Measurements from ENCODE around the gene ADPRM.

The ADPRM gene

DNA sequence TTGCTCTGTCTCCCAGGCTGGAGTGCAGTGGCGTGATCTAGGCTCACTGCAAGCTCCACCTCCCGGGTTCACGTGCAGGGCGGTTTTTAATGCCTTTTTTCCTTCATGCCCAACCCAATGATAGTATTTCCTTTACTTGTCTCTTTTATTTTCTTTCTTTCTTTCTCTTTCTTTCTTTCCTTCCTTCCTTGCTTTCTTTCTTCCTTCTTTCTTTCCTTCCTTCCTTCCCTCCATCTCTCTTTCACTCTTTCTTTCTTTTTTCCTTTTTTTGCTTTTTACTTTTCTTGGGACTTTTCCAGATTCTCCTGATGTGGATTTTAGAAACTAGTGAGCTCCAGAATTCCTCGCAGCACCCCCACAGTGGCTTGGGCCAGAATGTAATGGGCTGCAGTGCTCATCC lies 43.4 kb upstream of the ADPRM start:
- H3K27ac ChIP-seq = no peak overlapping the region
- TF ChIP-seq CTCF (conservative IDR thresholded peaks at IDR 0.05) = no peak

GRCh38 chr17:10657148-10657547 lies 40.2 kb upstream of the ADPRM start, which contains the start of gene MYH3:
MYH3 (minus strand) TSS chr17:10657309; CDS start chr17:10655064, 2,245 bp downstream.
- H3K27ac ChIP-seq = no peak within 1 kb of the TSS
- no peak for TF ChIP-seq CTCF (conservative IDR thresholded peaks at IDR 0.05)

DNA sequence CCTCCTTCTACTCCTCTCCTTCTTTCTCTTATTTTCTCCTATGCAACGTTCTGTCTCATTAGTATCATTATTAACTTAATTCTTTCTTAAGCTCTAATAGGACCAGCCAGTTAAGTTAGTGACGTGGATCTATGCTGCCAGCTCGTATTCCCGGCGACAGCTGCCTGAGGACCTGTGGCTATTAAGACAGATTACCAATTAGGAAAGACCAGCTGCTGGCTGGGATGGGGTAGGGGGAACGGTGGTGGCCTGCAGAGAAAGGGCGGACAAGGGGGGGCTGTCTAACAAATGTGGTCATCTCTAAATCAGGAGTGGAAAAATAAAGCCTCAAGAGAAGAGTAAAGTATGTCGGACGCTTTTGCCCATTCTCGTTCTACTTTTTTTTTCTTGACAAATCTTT lies 39.5 kb upstream of the ADPRM start:
- H3K27ac ChIP-seq = no peak overlapping the region
- TF ChIP-seq CTCF (conservative IDR thresholded peaks at IDR 0.05) = no peak

- H3K27ac ChIP-seq = no peak overlapping the region
- no peak for TF ChIP-seq CTCF (conservative IDR thresholded peaks at IDR 0.05)
These were observed 36.0 kb upstream of the ADPRM start for GRCh38 chr17:10661437-10661836.

- H3K27ac ChIP-seq = no peak overlapping the region
- TF ChIP-seq CTCF (conservative IDR thresholded peaks at IDR 0.05) = no peak
These were observed 34.2 kb upstream of the ADPRM start for GRCh38 chr17:10663231-10663630.

DNA sequence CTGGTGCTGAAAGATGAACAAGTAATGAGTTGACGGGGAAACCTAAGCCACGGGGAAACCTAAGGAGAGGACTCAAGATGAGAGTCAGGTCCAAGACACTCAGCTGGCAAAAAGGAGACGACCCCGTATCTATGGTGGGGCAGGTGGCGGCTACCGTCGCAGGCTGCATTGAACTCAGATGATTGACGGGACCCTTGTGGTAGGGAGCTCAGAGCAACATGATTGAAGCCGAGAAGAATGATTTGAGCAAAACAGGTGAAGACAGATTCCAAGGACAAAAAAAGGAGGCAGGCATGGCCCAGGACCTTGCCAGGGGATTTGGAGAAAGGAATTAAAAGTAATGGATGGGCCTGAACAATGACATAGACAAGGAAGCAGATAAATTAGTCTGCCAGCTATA lies 32.8 kb upstream of the ADPRM start:
- no peak overlapping the region for H3K27ac ChIP-seq

DNA sequence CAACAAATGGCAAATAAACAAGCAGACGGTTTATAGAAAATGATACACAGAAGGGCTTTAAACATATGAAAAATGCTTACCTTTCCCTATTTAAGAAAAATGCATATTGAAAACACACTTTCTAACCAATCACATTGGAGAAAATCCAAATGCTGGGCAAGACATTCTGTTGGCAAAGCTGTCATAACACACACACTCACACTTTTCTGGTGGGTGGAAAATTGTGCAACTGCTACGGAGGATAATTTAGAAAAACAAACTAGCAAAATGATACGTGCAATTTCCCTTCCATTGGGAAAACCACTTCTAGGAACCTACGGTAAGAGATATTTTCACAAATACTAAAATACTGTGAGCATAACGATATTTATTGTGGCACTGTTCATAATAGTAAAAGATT lies 30.5 kb upstream of the ADPRM start:
- no peak for TF ChIP-seq CTCF (conservative IDR thresholded peaks at IDR 0.05)
- H3K27ac ChIP-seq = no peak overlapping the region

More for the DNA sequence above, 32.8 kb upstream of the ADPRM start:
- TF ChIP-seq CTCF (conservative IDR thresholded peaks at IDR 0.05) = no peak

DNA sequence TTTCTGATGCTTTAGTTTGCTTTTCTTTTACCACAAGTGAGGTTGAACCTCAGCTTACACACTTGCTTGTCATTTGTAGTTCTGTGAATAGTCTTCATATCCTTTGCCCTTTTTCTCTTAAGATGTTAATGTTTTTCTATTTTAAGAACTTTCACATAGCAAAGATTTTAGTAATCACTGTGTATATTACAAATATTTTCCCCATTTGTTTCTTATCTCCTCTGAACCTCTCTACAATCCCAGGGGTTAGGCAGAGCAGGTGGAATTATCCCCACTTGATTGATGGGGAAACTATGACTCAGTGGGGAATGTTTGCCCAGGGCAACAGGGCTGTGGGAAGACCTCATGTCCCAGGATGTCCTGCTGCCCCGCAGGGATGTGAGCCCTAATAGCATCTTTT lies 28.6 kb upstream of the ADPRM start:
- H3K27ac ChIP-seq = no peak overlapping the region
- no peak for TF ChIP-seq CTCF (conservative IDR thresholded peaks at IDR 0.05)

Measured in VCaP (cell line).